GM19240 (cell line): ENCODE results near the gene PDE6B.
"Not testable (repeated sequence)": the region's sequence is repeated elsewhere in the genome, so short reads cannot be mapped to it uniquely, and the experiment has no call there.

Experiments
- DNase-seq: peaks from one replicate; pipeline ENCODE4 v3.0.0; 2011; ENCODE audit warnings: low spot score; ENCODE audit not compliant: insufficient read length

The PDE6B gene

DNA sequence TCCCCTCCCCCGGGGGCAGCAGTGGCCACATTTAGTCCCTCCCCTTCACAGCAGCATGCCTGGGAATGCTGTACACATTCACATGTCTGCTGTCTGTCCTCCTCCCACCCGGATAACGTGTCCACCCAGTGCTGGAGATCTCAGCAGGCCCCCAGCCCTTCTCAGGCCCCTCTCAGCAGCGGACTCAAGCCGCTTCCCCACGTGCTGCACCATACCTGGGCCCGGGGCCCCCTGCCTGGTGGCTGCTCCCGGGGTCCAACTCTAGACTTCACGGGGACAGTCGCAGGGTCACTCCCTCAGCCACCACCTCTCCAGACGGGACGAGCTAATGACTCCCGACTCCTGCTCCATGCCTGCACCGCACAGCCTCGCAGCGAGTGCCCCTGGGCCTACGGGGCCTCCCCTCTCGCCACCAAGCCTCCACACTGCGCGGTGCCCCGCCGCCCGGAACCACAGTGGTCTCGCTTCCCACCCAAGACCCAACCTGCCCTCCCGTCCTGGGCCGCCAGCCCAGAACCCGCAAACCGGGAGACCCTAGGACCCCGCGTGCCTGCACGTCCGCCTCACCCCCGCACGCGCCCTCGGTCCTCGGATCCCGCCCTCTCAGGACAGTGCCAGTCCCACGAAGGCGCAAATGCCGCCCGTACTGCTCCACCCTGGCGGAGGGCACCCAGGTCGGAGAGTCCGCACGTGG lies 79.0 kb downstream of the PDE6B start:
- no peak for DNase-seq

DNA sequence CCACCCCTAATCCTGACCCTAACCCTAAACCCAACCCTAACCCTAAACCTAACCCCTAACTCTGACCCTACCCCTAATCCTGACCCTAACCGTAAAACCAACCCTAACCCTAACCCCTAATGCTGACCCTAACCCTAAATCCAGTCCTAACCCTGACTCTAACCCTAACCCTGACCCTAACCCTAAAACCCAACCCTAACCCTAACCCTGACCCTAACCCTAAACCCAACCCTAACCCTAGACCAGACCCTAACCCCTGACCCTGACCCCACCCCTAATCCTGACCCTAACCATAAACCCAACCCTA lies 79.6 kb downstream of the PDE6B start:
- no peak for DNase-seq

DNA sequence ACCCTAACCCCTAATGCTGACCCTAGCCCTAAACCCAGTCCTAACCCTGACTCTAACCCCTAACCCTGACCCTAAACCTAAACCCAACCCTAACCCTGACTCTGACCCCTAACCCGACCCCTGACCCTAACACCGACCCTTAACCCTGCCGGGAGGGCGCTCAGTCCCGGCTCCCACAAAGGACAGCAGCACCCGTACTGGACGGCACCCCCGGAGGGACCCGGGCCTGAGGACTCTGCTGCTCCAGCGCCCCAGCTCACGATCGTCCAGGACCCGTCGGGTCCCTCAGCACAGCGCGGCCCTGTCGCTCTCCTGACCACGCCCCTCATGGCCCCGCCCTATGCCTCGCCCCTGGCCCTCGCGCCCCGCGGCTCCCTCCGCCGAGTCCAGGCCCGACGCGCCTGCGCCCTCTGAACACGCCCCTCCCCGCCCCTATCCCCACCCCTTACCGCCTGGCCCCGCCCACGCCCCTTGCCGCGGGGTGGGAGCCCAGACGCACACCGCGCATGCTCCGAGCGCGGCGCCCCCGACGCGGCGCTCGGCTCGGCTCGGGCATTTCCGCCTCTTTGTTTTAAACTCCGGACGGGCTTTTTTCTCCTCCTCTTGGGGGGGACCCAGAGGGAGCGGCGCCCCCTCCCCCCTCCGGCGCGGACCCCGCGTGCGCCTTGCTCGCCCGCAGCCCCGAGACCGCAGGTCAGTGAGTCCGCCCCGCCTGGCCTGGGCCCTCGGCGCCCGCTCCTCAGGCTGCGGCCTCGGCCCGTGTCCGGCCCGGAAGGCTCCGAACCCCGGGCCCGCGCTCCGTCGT lies 80.1 kb downstream of the PDE6B start, which contains the start of gene PCGF3:
Gene PCGF3, plus strand, starts transcription at position 555 of the 805 bp plus-strand sequence. CDS start 27,849 bp downstream, outside the sequence.
- peak; percentile 97 for DNase-seq

DNA sequence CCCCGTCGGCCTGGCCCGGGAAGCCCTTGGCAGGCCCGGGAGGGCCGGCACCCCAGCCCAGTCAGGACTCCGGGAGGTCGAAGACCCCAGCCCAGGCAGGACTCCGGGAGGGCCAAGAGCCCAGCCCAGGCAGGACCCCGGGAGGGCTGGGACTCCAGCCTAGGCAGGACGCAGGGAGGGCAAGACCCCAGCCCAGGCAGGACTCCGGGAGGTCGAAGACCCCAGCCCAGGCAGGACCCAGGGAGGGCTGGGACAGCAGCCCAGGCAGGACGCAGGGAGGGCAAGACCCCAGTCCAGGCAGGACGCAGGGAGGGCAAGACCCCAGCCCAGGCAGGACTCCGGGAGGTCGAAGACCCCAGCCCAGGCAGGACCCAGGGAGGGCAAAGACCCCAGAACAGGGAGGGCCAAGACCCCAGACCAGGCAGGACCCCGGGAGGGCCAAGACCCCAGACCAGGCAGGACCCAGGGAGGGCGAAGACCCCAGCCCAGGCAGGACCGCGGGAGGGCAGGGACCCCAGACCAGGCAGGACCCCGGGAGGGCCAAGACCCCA lies 80.8 kb downstream of the PDE6B start:
- DNase-seq: not testable (repeated sequence)

DNA sequence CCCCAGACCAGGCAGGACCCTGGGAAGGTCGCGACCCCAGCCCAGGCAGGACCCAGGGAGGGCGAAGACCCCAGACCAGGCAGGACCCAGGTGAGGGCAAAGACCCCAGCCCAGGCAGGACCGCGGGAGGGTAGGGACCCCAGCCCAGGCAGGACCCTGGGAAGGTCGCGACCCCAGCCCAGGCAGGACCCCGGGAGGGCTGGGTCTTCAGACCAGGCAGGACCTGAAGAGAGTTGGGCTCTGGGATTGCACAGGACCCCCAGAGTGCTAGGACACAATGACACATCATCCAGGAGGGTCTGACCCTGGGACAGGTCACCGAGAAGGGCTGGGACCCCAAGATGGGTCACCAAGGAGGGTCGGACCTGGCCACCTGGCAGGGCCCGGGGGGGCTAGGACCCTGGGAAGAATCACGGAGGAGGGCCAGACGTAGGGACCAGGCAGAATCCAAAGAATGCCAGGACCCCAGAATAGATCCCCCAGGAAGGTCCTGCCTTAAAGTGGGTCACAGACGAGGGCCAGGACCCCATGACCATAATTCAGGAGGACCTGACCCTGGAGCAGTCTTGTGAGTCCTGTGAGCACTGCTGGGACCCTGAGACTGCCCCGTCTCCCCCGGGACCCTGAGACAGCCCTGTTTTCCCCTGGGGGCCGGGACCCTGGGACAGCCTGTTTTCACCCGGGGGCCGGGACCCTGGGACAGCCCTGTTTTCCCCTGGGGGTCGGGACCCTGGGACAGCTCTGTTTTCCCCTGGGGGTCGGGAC lies 81.6 kb downstream of the PDE6B start:
- DNase-seq: no peak

DNA sequence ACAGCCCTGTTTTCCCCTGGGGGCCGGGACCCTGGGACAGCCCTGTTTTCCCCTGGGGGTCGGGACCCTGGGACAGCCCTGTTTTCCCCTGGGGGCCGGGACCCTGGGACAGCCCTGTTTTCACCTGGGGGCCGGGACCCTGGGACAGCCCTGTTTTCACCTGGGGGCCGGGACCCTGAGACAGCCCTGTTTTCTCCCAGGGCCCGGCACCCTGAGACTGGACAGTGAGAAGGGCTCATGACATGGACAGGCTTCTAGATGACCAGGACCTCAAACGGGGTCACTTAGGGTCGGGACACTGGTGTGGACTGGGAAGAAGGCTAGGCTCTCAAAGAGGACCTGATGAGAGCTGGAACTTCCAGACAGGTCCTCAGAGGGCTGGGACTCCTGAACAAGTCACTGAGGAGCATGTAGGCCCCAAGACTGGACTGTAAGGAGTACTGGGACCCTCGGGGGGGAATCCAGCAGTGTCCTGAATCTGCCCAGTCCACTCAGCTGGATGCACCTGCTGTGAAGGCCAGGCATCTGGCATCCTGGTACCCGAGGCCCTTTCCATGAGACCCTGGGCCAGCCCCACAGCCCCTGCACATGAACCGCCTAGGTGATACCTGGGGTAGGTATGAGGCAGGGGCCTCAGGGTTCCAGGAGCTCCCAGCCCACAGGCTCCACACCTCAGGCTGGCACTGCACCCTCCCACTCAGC lies 82.7 kb downstream of the PDE6B start:
- no peak for DNase-seq

DNA sequence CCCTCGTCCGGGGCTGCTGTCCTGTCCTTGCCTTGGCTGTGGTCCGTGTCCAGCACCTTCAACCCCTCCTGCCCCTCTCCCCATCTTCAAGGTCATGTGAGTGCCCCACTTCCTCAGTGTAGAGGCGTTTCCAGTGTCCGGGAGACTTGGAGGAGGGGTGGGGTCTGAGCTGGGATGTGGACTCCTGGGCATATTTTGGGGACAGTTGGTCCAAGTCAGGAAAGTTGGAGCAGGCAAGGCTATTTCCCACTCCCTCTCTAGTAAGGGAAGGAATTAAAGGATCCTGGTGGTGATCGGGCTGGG lies 83.2 kb downstream of the PDE6B start:
- DNase-seq: no peak

DNA sequence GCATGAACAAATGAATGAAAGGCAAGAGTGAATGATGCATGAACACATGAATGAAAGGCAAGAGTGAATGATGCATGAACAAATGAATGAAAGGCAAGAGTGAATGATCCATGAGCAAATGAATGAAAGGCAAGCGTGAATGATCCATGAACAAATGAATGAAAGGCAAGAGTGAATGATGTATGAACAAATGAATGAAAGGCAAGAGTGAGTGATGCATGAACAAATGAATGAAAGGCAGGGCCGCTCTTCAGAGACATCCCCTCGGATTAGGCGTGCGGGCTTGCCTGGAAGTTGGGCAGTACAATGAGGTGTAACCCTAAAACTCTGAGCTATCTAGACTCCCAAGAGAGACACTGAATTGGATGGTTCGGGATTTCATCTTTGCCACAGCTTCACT lies 84.0 kb downstream of the PDE6B start:
- no peak for DNase-seq

DNA sequence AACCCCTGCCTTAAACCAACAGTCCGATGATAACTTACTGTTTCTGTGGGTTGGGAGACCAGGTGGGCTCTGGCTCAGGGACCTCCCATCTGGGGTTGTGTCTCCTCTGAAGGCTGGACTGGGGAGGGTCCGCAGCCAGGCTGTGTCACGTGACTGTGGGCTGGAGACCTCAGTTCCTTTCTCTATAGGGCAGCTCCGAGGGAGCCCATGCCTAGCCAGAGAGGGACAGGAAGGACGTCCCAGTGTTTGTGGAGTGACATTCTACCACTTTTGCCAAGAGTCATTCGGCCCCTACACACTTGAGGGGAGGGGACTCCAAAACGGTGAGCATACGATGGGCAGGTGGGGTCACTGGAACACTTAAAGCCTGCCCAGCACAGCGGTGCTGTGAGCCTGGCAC lies 84.7 kb downstream of the PDE6B start:
- DNase-seq: no peak

DNA sequence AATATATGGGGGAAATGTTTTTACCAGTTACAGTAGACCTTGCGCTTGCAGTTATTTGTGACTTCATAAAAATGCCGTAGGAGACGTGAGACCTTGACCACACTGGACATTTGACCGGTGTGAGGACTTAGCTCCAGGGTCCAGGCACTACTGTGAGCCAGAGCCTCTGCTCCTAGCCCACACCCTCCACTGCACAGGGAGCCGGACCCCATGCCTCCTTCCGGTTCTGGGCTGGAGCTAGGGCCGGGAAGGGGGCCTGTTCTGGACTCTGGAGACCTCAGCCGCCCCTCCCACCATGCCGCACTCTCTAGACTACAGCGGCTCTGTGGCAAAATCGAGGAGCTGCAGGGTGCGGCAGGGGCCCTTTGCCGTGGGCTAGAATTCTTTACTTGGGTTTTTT lies 85.5 kb downstream of the PDE6B start:
- no peak for DNase-seq

DNA sequence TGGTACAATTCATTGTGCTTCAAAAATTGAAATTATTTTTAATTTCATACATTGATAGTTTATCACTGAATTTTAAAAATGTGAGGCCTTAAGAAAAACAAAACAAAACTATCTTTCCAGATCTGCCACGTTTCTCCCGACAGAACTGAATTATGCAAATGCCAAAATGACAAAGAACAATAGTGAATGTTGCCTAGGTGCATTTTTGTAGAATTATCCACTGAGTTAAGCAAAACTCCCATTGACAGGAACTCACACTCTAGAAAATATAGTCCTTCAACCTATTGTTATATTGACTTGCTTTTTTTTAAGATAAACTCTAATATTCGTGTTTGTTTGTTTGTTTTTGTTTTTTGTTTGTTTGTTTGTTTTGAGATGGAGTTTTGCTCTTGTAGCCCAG lies 86.7 kb downstream of the PDE6B start:
- no peak for DNase-seq

DNA sequence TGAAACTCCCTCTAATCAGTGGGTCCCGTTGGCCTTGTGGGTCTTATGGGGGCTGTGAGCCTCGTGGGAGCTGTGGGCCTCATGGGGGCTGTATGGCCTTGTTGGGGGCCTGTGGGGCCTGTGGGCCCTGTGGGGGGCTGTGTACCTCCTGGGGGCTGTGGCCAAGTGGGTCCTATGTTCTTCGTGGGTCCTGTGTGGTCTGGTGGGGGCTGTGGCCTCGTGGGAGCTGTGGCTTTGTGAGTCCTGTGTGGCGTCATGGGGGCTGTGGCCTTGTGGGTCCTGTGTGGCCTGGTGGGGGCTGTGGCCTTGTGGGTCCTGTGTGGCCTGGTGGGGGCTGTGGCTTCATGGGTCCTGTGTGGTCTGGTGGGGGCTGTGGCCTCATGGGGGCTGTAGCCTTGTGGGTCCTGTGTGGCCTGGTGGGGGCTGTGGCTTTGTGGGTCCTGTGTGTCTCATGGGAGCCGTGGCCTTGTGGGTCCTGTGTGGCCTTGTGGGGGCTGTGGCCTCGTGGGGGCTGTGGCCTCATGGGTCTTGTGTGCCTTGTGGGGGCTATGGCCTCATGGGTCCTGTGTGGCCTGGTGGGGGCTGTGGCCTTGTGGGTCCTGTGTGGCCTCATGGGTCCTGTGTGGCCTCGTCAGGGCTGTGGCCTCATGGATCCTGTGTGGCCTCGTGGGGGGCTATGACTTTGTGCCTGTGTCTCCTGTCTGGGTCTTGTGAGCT lies 87.7 kb downstream of the PDE6B start:
- no peak for DNase-seq

DNA sequence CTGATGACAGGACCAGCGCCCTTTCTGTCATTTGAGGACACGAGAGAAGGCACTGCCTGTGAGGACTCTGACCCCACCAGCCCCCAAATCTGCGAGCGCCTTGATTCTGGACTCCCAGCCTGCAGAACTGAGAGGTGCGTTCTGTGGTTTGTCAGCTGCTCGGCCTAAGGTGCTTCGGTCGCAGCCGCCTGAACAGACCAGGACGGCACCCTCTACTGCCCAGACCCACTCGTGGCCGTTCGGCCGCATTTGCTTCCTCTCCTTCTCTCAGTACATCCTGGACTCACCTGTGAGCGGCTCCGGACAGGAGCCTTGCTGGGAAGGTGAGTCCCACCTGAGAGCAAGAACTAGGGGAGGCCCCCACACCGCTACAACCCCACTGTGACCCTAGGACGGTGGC lies 88.7 kb downstream of the PDE6B start:
- no peak for DNase-seq

DNA sequence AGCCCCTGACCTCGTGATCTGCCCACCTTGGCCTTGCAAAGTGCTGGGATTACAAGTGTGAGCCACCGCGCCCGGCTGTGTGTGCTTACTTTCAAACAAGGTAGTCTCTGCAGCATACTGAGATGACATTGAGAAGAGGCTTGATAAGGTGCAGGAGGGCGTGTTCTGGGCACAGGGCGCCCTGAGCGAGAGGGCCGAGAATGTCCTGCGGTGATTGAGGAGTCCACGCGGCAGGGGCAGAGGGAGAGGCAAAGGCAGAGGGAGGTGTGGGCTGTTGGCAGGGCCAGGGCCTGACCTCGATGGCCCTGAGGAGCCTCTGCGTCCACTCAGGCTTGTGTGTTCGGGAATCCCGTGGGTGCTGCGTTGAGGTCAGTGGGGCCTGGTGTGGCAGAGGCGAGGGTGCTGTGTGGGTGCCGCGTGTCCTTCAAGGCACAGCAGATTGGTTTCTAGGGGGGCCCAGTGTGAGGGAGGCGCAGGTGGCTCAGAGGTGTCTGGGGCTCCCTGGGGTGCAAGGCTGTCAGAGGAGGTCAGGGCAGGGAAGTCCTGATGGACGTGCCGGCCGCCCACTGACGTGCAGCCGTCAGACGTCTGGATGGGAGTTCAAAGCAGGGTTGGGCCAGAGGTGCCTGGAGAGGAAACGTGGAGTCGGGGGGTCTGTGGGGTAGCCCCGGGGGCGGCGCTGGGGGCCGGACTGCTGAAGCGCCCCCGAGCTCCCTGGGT lies 92.4 kb downstream of the PDE6B start:
- DNase-seq: no peak

DNA sequence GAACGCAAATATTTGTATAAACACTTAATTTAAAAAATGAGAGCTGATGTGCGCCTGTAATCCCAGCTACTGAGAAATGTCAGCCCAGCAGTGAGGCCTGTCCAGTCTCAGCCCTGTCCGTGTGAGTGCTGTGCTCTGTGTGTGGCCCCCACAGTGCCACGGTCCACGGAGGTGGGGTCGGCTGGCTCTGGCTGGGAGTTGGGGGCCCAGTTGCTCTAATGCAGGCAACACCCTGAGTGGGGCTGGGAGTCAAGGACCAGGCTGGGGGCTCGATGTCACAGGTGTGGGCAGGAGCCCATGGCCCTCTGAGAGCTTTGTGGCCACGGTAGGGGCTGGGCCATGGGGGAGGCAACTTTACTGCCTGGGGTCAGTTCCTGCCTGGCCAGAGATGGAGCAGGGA lies 93.1 kb downstream of the PDE6B start:
- no peak for DNase-seq
